SK-N-SH (cell line): ENCODE measurements around the gene APOD. TPM values are rescaled to one million over a fixed set of nuclear protein-coding genes. Genes with fewer than 3 reads are reported as not detected.
"Not testable (repeated sequence)": the region's sequence is repeated elsewhere in the genome, so short reads cannot be mapped to it uniquely, and the experiment has no call there.

Experiments
- CTCF ChIA-PET: fragments of 300-600, 350-600 bp; formaldehyde crosslinking; extraction: SDS; loops from one replicate; lab custom pipeline; 2021; lab: Yijun Ruan, JAX
- POLR2A ChIA-PET: fragments of 350-600 bp; sonication (Branson Sonifier 250); formaldehyde crosslinking; extraction: SDS; loops from one replicate; lab custom pipeline; 2020; ENCODE audit warnings: antibody characterized with exemption, inconsistent platforms; lab: Yijun Ruan, JAX
- DNase-seq: peaks from one replicate; pipeline ENCODE4 v3.0.0; 2012
- H2AFZ ChIP-seq: fragments of 200-600 bp; sonication (generic); 2 replicates; pipeline ENCODE4 v1.8.1; 2016; ENCODE audit warnings: antibody characterized with exemption, mild to moderate bottlenecking, low read depth
- H3F3A ChIP-seq: fragments of 200-600 bp; sonication (generic); replicated peaks from 2 replicates; pipeline ENCODE3; 2016; ENCODE audit warnings: antibody characterized with exemption, mild to moderate bottlenecking; ENCODE audit not compliant: insufficient read depth
- H3K27ac ChIP-seq, 2 experiments: fragments of 200-500 bp in 1 of 2; fragments of 200-600 bp in 1 of 2; sonication (Bioruptor generic) in 1 of 2; sonication (generic), shearing (Covaris generic) in 1 of 2; 2 replicates each; pipeline versions ENCODE4 v1.5.1 to v1.6.1; 2014 to 2016; ENCODE audit warnings: low read depth in 2 of 2, inconsistent platforms in 1 of 2, low read length in 1 of 2, mild to moderate bottlenecking in 1 of 2, mixed read lengths in 1 of 2
- H3K27me3 ChIP-seq: fragments of 200-600 bp; sonication (generic), shearing (Covaris generic); 2 replicates; pipeline ENCODE4 v1.6.1; 2016; ENCODE audit warnings: mixed run types; ENCODE audit not compliant: insufficient read depth
- H3K36me3 ChIP-seq, 2 experiments: fragments of 200-500 bp in 1 of 2; fragments of 200-600 bp in 1 of 2; sonication (Bioruptor generic) in 1 of 2; sonication (generic) in 1 of 2; replicated peaks in 1 of 2; 2 replicates each; pipeline versions ENCODE3 to v1.5.1; 2014 to 2016; ENCODE audit warnings: low read length in 1 of 2, mild to moderate bottlenecking in 1 of 2; ENCODE audit not compliant: insufficient read depth in 2 of 2, control insufficient read depth in 1 of 2
- H3K4me1 ChIP-seq, 2 experiments: fragments of 200-500 bp in 1 of 2; fragments of 200-600 bp in 1 of 2; sonication (Bioruptor generic) in 1 of 2; sonication (generic), shearing (Covaris generic) in 1 of 2; 2 replicates each; pipeline versions ENCODE4 v1.5.1 to v1.6.1; 2014 to 2016; ENCODE audit warnings: low read depth in 1 of 2, low read length in 1 of 2, mixed run types in 1 of 2; ENCODE audit not compliant: insufficient read depth in 2 of 2, control insufficient read depth in 1 of 2
- H3K4me2 ChIP-seq: fragments of 200-600 bp; sonication (generic), shearing (Covaris generic); 2 replicates; pipeline ENCODE4 v1.6.1; 2017; ENCODE audit warnings: mixed run types
- H3K4me3 ChIP-seq, 2 experiments: fragments of 200-500 bp in 1 of 2; fragments of 200-600 bp in 1 of 2; sonication (Bioruptor generic) in 1 of 2; sonication (generic), shearing (Covaris generic) in 1 of 2; 2 replicates each; pipeline versions ENCODE4 v1.5.1 to v1.8.1; 2014 to 2016; ENCODE audit warnings: low read depth in 2 of 2, inconsistent platforms in 1 of 2, low read length in 1 of 2, mild to moderate bottlenecking in 1 of 2, mixed read lengths in 1 of 2, moderate library complexity in 1 of 2
- H3K79me2 ChIP-seq: fragments of 200-600 bp; sonication (generic); 2 replicates; pipeline ENCODE4 v1.8.1; 2017; ENCODE audit warnings: mild to moderate bottlenecking; ENCODE audit not compliant: insufficient read depth
- H3K9ac ChIP-seq: fragments of 200-600 bp; sonication (generic); 2 replicates; pipeline ENCODE4 v1.6.1; 2017; ENCODE audit warnings: mixed run types
- H3K9me2 ChIP-seq: fragments of 200-600 bp; sonication (generic); 2 replicates; pipeline ENCODE4 v1.6.1; 2017; ENCODE audit warnings: mixed run types
- H3K9me3 ChIP-seq: fragments of 200-600 bp; sonication (generic); 2 replicates; pipeline ENCODE4 v1.6.1; 2017; ENCODE audit warnings: mixed run types, mild to moderate bottlenecking, moderate library complexity
- H4K20me1 ChIP-seq: fragments of 200-600 bp; sonication (generic); 2 replicates; pipeline ENCODE4 v1.6.1; 2017; ENCODE audit warnings: mild to moderate bottlenecking, mixed run types; ENCODE audit not compliant: insufficient read depth
- ELF1 ChIP-seq: IDR thresholded peaks from 2 replicates; pipeline ENCODE4 v1.4.0; 2012
- FOSL2 ChIP-seq: IDR thresholded peaks from 2 replicates; pipeline ENCODE4 v1.4.0; 2012; ENCODE audit warnings: low read depth, mild to moderate bottlenecking, moderate library complexity, borderline replicate concordance
- FOXJ3 ChIP-seq: sonication (generic); formaldehyde crosslinking; IDR thresholded peaks from 2 replicates; pipeline ENCODE4 v1.5.1; 2020; ENCODE audit warnings: mild to moderate bottlenecking, missing genetic modification reagents
- FOXM1 ChIP-seq: IDR thresholded peaks from 2 replicates; pipeline ENCODE4 v1.4.0; 2012; ENCODE audit warnings: low read depth, mild to moderate bottlenecking
- GABPA ChIP-seq: IDR thresholded peaks from 2 replicates; pipeline ENCODE4 v1.4.0; 2012; ENCODE audit warnings: low read depth, mild to moderate bottlenecking
- GATA2 ChIP-seq: sonication (generic); formaldehyde crosslinking; IDR thresholded peaks from 2 replicates; pipeline ENCODE4 v1.5.0; 2020; ENCODE audit warnings: mild to moderate bottlenecking, missing genetic modification reagents
- JUND ChIP-seq: IDR thresholded peaks from 2 replicates; pipeline ENCODE4 v1.4.0; 2012
- NRF1 ChIP-seq: IDR thresholded peaks from 2 replicates; pipeline ENCODE4 v1.6.1; 2012; ENCODE audit warnings: low read depth, mild to moderate bottlenecking, low read length
- RAD21 ChIP-seq: IDR thresholded peaks from 2 replicates; pipeline ENCODE4 v1.6.1; 2012; ENCODE audit warnings: mild to moderate bottlenecking, low read length
- SMC3 ChIP-seq: IDR thresholded peaks from 2 replicates; pipeline ENCODE4 v1.6.1; 2012; ENCODE audit warnings: low read depth, low read length, improper control_type of control experiment
- TAF1 ChIP-seq: IDR thresholded peaks from 2 replicates; pipeline ENCODE4 v1.6.1; 2012; ENCODE audit warnings: low read depth, mild to moderate bottlenecking, low read length, moderate library complexity, borderline replicate concordance
- TEAD4 ChIP-seq: IDR thresholded peaks from 2 replicates; pipeline ENCODE4 v1.4.0; 2012; ENCODE audit warnings: mild to moderate bottlenecking, borderline replicate concordance; ENCODE audit not compliant: insufficient read depth
- WGBS: methylation state at CpG from one replicate; pipeline ENCODE4 v1.1.6; 2017; ENCODE audit warnings: low lambda C conversion rate; 5-methylcytosine and 5-hydroxymethylcytosine counted together
- polyA plus RNA-seq, 3 experiments: library from polyadenylated mRNA; depleted of rRNA; stranded (reverse); fragments of >200 nt; gene quantifications; 2 replicates each; pipeline ENCODE4 v1.2.3, GENCODE V29; 2012
- TF ChIP-seq, protein P1 (sequence below): IDR thresholded peaks from 2 replicates; pipeline ENCODE4 v1.4.0; 2012; ENCODE audit warnings: low read depth, borderline replicate concordance
- TF ChIP-seq, protein P2 (sequence below): IDR thresholded peaks from 2 replicates; pipeline ENCODE4 v1.4.0; 2012; ENCODE audit warnings: low read depth

APOD gene
- polyA plus RNA-seq, 1 of the 3 experiments (the other 2 are of a cell fraction), result 0.05 TPM

DNA sequence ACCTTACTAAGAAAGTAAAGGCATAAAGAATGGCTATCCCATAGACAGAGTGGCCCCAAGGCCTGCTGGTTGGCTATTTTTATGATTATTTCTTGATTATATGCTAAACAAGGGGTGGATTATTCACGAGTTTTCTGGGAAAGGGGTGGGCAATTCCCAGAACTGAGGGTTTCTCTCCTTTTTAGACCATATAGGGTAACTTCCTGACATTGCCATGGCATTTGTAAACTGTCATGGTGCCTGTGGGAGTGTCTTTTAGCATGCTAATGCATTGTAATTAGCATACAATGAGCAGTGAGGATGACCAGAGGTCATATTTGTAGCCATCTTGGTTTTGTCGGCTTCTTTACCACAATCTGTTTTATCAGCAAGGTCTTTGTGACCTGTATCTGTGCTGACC is 18.0 kb upstream of the APOD start:
- H3K27ac ChIP-seq, H3K79me2 ChIP-seq, CTCF ChIA-PET, H3K4me3 ChIP-seq, H3K4me1 ChIP-seq, H2AFZ ChIP-seq, H3K36me3 ChIP-seq, H3K4me2 ChIP-seq, DNase-seq, POLR2A ChIA-PET, H3K9ac ChIP-seq, H3K9me2 ChIP-seq, H3F3A ChIP-seq, H3K27me3 ChIP-seq, H3K9me3 ChIP-seq, H4K20me1 ChIP-seq: not testable (repeated sequence)
- WGBS, result 28% methylated on average over 2 of the region's 2 CpGs

DNA sequence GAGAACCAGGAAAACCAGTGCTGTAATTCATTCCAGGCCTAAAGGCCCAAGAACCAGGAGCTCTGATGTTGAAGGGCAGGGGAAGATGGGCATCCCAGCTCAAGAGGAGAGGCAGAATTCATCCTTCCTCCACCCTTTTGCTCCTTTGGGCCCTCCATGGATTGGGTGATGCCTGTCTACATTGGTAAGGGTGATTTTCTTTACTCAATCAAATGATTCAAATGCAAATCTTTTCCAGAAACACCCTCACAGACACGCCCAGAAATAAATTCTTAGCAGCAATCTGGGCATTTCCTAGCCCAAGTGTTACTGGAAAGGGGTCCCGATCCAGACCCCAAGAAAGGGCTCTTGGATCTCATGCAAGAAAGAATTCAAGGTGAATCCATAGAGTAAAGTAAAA is 17.6 kb upstream of the APOD start:
- no peaks in the 10 kb centered on the region for H3K9me3 ChIP-seq
- H2AFZ ChIP-seq, result no peak overlapping the region
- H3F3A ChIP-seq, result no peaks in the 10 kb centered on the region
- CTCF ChIA-PET, result no interaction called here
- H3K4me3 ChIP-seq, result no peak overlapping the region
- WGBS, result 33% methylated on average over 2 of the region's 2 CpGs
- no peak overlapping the region for H3K9ac ChIP-seq
- H3K79me2 ChIP-seq, result no peaks in the 10 kb centered on the region
- H3K9me2 ChIP-seq, result no peaks in the 10 kb centered on the region
- H4K20me1 ChIP-seq, result no peaks in the 10 kb centered on the region
- H3K27ac ChIP-seq, result no peak overlapping the region
- H3K4me2 ChIP-seq, result no peak overlapping the region
- DNase-seq, result no peak
- POLR2A ChIA-PET, result no interaction called here
- no peaks in the 10 kb centered on the region for H3K4me1 ChIP-seq
- no peaks in the 10 kb centered on the region; the same call in 1 of the 2 replicates for H3K27me3 ChIP-seq
- H3K36me3 ChIP-seq, result no peaks in the 10 kb centered on the region
- TF ChIP-seq, protein P1, sequence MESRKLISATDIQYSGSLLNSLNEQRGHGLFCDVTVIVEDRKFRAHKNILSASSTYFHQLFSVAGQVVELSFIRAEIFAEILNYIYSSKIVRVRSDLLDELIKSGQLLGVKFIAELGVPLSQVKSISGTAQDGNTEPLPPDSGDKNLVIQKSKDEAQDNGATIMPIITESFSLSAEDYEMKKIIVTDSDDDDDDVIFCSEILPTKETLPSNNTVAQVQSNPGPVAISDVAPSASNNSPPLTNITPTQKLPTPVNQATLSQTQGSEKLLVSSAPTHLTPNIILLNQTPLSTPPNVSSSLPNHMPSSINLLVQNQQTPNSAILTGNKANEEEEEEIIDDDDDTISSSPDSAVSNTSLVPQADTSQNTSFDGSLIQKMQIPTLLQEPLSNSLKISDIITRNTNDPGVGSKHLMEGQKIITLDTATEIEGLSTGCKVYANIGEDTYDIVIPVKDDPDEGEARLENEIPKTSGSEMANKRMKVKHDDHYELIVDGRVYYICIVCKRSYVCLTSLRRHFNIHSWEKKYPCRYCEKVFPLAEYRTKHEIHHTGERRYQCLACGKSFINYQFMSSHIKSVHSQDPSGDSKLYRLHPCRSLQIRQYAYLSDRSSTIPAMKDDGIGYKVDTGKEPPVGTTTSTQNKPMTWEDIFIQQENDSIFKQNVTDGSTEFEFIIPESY, result no peak
- TF ChIP-seq FOXJ3 (CRISPR knock-in tag) (no peak), RAD21 (no peak), GATA2 (CRISPR knock-in tag) (no peak), GABPA (no peak), FOXM1 (no peak), FOSL2 (no peak), NRF1 (no peak), ELF1 (no peak), JUND (no peak), SMC3 (no peak), TAF1 (no peak), TEAD4 (no peak)
- TF ChIP-seq, protein P2, sequence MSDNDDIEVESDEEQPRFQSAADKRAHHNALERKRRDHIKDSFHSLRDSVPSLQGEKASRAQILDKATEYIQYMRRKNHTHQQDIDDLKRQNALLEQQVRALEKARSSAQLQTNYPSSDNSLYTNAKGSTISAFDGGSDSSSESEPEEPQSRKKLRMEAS, result no peak

DNA sequence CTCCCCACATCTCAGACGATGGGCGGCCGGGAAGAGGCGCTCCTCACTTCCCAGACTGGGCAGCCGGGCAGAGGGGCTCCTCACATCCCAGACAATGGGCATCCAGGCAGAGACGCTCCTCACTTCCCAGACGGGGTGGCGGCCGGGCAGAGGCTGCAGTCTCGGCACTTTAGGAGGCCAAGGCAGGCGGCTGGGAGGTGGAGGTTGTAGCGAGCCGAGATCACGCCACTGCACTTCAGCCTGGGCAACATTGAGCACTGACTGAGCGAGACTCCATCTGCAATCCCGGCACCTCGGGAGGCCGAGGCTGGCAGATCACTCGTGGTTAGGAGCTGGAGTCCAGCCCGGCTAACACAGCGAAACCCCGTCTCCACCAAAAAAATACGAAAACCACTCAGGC is 16.2 kb upstream of the APOD start:
- H3K9me2 ChIP-seq, H3K4me2 ChIP-seq, H3K4me3 ChIP-seq, H4K20me1 ChIP-seq, POLR2A ChIA-PET, H3K9ac ChIP-seq, DNase-seq, CTCF ChIA-PET, H3K4me1 ChIP-seq, H3K36me3 ChIP-seq, H3F3A ChIP-seq, H3K27me3 ChIP-seq, H3K9me3 ChIP-seq, H3K27ac ChIP-seq, H3K79me2 ChIP-seq, H2AFZ ChIP-seq: not testable (repeated sequence)
- 49% methylated on average over 9 of the region's 23 CpGs for WGBS

DNA sequence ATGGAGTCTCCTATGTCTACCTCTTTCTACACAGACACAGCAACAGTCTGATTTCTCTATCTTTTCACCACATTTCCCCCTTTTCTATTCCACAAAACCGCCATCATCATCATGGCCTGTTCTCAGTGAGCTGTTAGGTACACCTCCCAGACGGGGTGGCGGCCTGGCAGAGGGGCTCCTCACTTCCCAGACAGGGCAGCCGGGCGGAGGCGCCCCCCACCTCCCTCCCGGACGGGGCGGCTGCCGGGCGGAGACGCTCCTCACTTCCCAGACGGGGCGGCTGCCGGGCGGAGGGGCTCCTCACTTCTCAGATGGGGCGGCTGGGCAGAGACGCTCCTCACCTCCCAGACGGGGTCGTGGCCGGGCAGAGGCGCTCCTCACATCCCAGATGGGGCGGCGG is 15.8 kb upstream of the APOD start:
- H3K27me3 ChIP-seq, H2AFZ ChIP-seq, H3K4me1 ChIP-seq, H3K9ac ChIP-seq, POLR2A ChIA-PET, H3K36me3 ChIP-seq, H3K4me3 ChIP-seq, DNase-seq, H3K4me2 ChIP-seq, H4K20me1 ChIP-seq, H3K27ac ChIP-seq, CTCF ChIA-PET, H3K9me3 ChIP-seq, H3K79me2 ChIP-seq, H3K9me2 ChIP-seq, H3F3A ChIP-seq: not testable (repeated sequence)
- WGBS, result 81% methylated on average over 11 of the region's 24 CpGs
